Stimulated activated CD8-positive, alpha-beta memory T cell treated with anti-CD3 and anti-CD28 coated beads, Interleukin-15, amount 100 ng/mL, for 1 hour (primary cell): ENCODE results near the gene SLC43A1.
"Not testable (repeated sequence)": the region's sequence is repeated elsewhere in the genome, so short reads cannot be mapped to it uniquely, and the experiment has no call there.

ENCODE experiments used
- DNase-seq: peaks from one replicate; pipeline ENCODE4 v3.0.0-alpha.2; 2020; ENCODE audit warnings: low read depth

Gene SLC43A1

DNA sequence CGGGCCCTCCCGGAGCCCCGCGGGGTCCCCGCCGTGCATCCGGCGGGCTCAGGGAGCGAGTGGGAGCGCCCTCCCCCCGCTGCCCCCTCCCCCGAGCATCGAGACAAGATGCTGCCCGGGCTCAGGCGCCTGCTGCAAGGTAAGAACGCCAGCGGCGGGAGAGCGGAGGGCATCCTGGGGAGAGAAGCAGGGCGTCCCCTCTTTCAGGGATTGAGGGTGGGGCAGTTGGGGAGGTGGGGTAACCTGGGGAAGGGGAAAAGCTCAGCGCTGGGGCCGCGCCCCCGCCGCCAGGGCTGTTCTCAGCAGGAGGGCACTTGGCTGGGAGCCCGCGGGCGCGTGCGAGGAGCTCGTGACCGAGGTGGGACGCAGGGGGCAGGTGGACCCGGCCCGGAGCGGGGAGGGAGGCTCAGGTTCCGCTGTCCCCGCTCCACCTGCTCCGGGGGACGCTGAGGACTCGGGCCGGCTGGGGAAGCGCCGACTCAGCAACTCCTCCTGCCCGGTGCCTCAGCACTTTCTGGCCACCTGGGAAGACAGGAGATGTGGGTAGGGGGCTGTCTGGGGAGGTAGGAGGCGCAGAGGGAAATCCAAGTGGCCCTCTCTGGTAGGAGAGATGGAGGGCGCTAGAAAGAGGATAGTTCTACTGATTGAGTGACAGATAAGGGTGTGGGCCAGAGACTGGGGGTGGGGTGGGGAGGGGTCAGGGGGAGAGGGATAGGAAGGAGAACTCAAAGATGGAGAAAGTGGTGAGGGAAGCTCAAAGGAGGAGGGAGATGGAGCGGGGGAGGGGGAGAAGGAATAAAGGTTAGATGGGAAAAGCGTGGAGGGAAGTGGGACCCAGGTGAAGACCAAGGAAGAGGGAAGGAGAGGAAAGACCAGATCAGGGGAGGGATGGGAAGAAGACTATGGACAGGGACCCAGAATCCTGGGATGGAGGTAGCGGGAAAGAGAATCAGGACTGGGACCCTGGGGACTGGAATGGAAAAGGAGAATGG, 54.4 kb downstream of the SLC43A1 start:
- no peak for DNase-seq

DNA sequence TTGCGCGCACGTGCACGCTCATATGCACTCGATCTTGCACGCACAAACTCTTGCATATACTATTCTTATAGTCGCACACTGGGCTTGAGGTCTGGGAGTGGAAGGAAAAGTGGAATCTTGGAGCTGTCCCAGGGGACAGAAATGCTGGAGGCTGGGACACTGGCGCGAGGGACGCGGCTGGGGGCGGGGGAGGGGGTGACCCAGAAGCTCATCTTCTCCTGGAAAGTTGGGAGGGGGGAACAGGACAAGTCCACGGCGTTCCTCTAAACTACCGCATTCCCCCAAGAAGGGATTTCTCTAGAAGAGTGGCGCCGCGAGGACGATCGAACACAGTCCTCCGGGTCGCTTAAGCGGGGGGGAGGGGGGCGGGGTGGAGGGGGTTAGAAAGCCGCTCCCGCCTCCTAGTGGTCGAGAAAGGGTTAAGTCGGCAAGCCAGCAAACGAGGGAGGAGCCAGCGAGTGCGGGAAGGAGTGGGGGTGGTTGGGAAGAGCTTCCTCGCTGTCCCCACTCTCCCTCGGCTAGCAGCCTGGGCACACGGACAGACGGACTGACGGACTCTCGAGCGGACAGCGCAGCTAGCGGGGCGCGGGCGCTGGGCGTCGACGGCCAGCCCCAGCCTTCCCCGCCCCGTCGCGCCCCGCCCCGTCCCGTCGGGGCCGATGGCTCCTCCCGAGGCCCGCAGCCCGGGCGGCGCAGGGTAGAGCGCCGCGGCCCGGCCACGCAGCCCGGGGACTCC, 55.3 kb downstream of the SLC43A1 start, which contains the start of gene RTN4RL2:
TSS of gene RTN4RL2 (plus strand) at position 507 of the 736 bp plus-strand sequence. CDS start 338 bp downstream, outside the sequence.
- DNase-seq, result no peak

DNA sequence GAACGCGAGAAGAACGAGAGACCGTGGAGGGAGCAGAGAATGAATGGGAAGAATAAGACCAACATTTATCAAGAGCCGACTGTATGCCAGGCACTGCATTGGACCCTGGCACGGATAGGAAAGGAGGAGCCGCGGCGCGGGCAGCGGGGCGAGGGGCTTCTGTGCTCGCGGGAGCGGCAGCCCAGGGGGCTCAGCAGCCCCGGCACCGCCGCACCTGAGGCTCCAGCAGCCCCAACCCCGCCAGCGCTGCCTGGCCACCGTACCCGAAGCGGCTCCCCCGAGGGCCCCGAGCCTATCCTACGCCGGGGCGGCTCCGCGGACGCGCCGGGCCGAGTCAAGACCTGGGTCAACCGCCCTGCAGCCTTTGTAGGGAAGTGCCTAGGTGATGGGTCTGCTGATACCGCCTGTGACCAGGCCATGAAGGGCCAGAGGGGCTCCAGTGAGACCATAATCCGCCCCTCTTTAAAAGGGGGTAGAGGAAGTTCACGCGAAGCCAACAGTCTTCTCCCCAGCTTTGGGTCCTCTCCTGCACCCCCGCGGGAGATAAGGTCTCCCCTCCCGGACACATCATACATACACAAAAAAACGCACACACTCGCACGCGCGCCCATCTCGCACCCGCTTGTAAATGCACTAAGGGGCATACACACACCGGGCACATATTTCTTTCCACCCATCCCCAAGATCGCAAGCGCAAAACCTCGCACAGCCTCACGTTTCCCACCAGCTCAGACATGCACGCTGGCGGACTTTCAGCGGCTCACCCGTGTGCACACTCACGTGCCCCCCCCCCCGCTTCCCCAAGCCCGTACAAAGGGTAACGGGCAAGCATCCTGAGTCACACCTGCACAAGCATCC, 56.1 kb downstream of the SLC43A1 start:
- DNase-seq, result no peak

DNA sequence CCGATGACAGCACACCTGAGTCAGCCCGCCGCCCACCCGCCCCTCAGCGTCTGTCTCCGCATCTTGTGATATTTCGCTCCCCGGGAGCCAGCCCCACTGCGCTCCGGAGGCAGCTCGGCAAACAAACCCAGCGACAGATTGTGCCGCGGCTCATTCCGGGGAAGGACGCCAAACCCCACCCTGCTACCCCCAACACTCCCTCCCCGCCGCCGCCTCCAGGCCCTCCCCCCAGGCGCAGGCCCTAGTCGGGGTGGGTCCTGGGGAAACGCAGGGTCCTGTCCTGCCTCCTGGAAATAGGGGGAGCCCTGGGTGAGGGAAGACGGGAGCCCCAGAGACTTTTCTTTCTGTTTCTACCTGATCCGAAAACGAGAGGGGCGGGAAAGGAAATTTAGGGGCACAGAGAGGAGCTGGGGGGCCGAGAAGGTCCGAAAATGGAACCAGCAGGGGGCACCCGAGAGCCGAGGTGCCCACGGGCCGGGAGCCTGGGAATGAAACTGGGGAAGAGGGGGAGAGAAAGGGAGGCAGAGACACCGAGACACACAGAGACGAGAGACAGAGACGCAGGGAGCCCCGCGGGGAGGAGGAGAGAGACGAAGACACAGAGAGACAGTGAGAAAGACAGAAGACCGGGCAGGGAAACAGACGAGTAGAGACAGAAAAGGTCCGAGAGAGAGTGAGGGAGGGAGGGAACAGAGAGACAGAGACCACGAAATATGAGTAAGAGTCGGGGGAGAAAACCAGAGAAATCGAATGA, 56.9 kb downstream of the SLC43A1 start:
- no peak for DNase-seq

DNA sequence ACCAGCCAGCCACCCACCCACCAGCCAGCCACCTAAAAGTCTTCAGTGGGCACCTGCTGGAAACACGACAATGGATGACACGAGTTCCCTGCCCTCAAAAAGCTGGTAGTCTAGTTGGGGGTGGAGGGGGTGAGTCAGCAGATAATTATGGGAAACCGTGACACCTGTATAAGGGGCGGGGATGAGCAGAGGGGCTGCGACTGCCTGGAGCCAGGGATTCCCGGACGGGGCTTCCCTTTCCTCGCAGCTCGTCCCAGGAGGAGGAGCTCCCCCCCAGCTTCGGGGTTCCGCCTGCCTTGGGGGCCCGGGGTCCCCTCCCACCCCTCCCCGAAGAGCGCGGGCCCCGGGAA, 57.5 kb downstream of the SLC43A1 start:
- DNase-seq, result no peak

DNA sequence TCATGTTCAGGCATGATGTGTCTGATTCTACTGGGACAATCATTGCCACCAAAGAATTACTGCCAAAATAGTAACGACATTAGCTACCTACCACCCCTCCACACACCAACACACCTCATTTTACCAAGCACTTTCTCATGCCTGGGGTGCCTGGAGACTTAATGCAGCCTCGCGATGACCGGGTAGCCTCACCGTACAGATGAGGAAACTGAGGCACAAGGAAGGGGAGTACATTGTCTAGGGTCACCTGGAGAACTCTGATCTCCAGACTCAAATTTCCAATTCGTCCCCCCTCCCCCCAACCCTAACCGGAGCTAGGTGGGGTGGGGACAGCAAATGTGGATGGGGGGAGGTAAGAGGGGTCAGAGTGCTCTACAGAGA, 57.9 kb downstream of the SLC43A1 start:
- no peak for DNase-seq

DNA sequence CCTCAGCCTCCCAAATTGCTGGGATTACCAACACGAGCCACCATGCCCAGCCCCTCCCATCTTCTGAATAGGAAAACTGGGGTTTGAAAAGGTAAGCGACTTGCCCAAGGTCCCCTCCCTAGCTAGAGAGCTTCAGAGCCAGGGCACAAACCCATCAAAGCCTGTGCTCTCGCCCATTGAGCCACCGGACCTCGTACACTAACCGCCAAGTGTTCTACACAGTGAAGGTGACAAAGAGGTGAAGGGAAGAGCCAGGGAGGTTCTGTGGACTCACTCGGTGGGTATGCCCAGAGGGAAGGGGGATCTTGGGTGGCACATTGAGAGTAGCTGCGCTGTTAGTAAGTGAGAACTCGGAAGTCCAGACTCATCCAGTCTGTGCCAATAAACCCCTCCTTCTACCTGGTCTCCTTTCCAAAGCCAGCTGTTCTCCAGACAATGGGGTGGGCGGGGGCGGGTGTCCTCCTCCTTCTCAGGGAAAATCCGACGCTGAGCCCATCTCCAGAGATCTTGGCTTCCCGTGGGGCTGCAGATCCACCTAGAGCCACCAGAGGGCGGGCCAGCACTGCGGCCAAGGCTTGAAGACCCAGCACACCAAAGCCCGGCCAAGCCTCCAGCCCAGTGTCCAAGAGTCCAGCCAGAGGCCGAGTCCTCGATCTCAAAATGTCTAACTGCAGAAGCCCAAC, 58.4 kb downstream of the SLC43A1 start:
- DNase-seq, result peak; percentile 53

DNA sequence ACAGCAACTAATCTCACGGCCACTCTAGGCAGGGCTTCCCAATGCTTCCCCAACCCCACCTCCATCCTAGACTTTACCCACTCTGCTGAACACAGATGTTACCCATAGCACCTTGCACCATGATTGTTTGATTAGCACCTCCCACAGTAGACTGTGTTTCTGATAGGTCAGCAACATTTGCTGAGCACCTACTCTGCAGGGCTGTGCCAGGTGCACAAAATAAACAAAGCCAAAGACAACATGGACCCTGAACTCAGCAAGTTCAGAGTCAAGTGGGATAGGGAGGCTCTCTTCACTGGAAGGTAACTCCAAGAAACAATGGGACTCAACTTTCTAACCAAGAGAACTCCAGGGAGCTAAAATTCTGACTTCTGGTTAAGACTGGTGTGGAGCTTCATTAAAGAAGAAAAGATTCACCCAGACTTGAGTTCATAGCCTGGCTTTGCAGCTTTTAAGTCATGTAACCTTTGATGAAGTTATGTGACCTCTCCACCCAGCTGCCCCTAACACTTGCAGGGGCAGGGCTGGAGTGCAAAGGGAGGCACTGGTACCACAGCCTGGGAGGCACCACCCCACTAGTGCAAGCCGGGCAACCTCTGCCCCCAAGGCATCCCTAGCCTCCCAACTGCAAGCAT, 61.8 kb downstream of the SLC43A1 start:
- DNase-seq, result no peak

DNA sequence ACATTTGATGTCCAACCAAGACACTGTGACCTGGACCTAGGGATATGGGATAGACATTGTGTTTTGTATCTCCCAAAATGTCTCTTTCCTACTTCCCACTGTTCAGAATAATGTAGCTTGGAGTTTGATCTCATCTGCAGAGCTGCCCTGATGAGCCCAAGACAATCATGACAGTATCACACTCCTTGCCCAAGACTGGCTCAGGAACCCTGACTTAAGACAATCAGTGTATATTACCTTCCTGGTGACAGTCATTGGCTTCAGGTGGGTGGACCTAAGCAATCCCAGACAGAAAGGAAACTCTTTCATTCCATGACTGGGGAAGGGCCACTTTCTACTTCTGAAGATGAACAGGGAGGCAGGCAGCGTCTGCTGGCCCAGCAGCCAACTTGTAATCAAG, 69.4 kb downstream of the SLC43A1 start:
- DNase-seq, result no peak

DNA sequence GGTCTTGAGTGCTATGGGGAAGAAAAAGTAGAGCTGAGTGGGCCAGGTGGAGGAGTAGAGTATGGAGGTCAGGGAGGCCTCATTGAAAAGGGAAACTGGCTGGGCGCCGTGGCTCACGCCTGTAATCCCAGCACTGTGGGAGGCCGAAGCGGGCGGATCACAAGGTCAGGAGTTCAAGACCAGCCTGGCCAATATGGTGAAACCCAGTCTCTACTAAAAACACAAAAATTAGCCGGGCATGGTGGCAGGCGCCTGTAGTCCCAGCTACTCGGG, 70.4 kb downstream of the SLC43A1 start:
- not testable (repeated sequence) for DNase-seq

DNA sequence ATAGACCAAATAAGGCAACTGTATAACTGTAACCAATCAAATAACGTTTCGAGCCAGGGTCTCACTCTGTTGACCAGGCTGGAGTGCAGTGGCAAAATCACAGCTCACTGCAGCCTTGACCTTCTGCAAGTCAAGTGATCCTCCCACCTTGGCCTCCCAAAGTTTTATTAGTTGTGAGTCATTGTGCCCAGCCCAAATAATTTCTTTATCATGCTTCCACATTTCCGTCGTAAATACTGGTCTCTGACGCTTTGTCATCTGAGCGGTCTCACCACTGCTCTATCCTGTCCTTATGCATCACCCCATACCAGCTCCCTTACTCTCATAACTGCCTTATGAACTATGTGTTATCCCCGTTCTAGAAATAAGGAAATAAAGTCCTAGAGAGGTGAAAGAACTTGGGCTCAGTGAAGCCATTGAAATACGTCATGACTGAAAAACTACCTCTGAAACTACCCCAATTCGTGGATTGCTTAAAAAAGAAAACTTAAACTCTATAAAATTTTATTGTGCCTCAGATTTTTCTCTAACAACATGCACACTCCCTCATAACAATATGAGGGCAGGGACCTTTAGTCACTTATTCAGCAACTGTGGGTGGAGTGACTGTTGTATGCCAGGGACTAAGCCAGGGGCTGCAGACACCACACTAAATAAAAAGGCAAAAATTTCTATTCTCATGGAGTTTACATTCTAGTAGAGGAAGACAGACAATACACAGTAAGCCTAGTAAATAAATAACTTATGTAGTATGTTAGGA, 71.0 kb downstream of the SLC43A1 start:
- no peak for DNase-seq

DNA sequence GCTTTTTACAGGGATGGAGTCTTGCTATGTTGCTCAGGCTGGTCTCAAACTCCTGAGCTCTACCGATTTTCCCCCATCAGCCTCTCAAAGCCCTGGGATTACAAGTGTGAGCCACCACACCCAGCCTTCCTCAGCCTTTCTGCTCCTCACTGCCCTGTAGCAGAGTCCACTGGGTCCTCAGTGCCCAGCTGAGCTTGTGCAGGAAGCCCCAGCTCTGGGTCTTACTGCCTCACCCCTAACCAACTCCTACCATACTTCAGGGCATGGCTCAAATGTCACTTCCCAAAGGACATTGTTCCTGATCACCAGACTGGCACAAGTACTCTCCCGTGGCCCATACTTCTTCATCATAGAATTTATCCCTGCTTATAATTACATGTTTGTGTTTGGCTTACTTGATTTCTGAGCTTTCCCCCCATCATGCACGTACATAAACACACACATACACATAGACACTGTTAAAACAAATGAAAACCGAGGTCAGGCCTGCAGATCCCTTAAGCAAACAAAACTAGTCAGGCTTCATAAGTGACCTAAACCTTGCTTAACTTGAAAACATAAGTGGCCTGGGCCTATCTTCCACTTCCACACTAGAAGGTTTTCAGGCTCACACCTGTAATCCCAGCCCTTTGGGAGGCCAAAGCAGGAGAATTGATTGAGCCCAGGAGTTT, 74.6 kb downstream of the SLC43A1 start:
- no peak for DNase-seq

DNA sequence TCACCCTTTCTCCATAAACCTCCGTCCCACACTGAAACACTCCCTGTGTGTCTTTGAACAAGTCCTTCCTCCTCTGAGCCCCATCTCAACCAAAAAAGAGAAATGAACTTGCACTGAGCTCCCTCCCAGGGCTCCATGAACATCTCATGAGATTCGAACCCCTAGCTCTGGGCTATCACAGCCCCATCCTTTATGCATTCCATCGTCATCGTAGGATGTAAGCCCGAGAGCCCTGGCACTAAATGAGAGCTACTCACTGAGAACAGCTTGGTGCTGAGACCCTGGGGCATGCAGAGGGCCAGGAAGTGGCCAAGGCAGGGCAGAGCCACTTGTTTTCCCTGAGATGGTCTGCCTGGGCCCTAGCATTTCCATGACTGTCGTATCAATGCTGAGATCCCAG, 75.7 kb downstream of the SLC43A1 start:
- DNase-seq, result no peak

DNA sequence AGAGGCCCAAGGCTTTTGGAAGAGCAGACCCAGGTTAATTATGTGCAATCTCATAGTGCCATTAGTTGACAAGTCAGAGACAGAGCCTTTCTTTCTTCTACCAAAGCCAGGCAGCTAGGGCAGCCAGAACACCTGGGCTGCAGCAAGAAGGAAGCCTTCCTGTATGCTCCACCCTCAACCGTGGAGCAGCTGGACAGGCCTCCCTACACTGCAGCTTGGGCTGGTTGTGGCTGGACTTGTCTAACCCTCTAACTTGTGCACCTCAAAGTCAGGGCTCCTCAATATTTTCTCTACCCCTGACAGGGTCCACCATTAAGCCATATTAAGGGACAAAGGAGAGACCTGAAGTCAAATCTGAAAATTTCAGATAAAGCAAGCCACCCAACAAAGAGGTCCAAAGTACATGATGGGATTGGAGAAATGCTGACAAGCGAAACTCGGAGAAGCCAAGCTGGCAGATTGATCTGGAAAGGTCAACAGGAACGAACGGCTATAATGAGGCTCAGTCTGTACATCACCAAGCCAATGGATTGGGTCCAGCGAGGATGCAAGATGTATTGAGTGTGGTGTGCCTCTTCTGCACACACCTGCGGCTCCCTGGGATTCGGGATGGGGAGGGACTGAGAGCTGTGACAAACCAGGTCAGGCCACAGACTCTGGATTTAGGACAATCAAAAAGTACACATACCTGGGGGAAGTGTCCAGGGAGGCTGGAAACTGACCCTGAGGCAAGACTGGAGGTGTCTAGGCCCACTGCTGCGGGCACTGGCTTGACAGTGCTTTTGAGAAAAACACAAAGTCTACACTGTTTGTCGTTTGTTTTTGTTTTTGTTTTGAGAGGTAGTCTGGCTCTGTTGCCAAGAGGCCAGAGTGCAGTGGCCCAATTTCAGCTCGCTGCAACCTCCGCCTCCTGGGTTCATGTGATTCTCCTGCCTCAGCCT, 76.9 kb downstream of the SLC43A1 start:
- DNase-seq, result no peak

DNA sequence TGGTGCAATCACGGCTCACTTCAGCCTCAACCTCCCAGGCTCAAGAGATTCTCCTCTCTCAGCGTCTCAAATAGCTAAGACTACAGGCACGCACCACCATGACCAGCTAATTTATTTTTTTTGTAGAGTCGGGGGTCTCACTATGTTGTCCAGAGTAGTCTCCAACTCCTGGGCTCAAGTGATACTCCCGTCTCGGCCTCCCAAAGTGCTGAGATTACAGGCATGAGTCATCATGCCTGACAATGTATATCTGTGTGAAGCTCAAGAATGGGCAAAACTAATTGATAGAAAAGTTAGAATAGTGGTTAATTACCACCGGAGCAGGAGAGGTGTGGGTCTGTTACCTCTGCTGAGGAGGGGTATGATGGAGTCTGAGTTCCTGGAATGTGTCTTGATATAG, 79.5 kb downstream of the SLC43A1 start:
- DNase-seq, result no peak

DNA sequence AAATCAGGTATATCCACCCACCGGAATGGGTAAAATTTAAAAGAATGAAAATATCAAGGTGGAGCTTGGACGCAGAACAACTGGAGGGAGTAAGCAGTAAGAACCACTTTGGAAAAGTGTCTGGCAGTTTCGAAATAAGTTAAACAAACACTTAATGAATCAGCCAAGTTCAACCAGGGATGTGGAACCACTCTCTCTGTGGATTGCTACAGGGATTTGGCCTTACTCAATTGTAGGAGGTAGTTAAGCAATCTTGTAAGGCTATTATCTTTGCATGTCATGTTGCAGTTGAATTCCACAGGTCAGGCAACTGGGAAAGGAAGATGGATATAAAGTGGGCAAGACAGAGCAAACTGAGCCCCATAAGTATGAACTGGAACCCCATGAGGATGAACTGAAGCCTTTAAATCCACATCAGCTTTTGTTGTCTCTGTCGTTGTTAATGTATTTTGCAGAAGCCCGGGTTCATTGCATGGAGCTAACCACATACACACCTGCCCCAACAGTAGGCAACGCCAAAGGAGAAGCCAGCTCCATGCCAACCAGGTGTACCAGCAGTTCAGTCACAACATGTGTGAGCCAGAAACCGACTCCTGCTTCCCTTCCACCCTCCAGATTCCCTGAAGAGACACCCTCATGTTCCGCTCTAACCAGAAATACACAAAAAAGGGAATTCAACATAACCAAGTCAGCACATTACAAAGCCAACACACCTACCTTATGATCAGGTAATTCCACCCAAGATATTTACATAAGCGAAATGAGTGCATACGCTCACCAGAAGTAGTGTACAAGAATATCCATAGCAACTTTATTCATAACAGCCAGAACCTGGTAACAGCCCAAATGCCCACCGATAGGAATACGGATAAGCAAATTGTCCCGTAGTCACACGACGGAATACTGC, 80.6 kb downstream of the SLC43A1 start:
- DNase-seq, result no peak
